Measurements from ENCODE around the gene MAN2A1. TPM values are rescaled to one million over a fixed set of nuclear protein-coding genes. Genes with fewer than 3 reads are reported as not detected.

The MAN2A1 gene
- total RNA-seq (10 to 100 TPM; 80.3 to 83.9 TPM), polyA plus RNA-seq (10 to 100 TPM; 17.5 to 20.7 (median 20.2) TPM), total RNA-seq (93.8 to 208 (median 151) reads per million in 6 experiments)

DNA sequence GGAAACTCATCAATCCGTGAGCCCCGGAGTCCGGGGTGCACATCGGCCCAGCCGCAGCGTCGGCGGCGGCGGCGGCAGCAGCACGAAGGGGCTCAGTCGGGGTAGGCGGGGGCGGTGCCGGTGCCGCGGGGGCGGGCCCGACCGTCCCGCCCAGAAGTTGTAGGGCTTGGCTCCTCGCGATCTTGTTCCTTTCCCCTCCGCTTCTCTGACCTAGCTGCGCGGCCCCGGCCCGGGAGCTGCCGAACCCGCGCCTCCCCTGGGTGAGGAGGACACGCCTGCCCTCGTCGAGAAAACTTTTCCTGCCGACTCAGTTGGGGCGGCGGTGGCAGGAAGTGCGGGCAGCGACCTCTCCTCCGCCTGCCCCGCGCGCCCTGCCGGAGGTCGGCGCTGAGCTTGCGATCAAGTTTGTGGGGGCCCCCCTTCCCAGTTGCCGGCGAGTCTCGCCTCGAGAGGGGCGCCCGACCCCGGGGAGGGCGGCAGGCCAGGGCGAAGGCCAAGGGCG is at the start of gene MAN2A1:
Gene MAN2A1, plus strand, starts transcription at position 188 of the 502 bp plus-strand sequence. CDS start 491 bp downstream, outside the sequence.
- POLR2A ChIA-PET = interaction anchor here (0.6 to 5.1 kb wide), 24 partner anchors 9 to 1308 kb away, joined by 3 to 61 read pairs (median 4); partner anchors contain the start of genes FBXL17, PJA2 and SLC25A46
- H3K27me3 Mint-ChIP-seq = no peaks in the 10 kb centered on the region
- DNase-seq (peak in 9 of 10 donors; percentile 74 to 91 (median 81)), ATAC-seq (peak; percentile 70)
- H3K4me1 Mint-ChIP-seq = peaks cover 21 to 45% (median 40%) of the 10 kb centered on the region in 4 donors
- H3K27ac Mint-ChIP-seq = peak within 1 kb of the TSS; percentile 88 to 96 (median 93)
- peak within 1 kb of the TSS; percentile 87 to 95 (median 92) for H3K4me3 Mint-ChIP-seq
- H3K9me3 Mint-ChIP-seq = peaks cover 0 to 5% (median 0%) of the 10 kb centered on the region in 9 donors
- H3K36me3 Mint-ChIP-seq = no peaks in the 10 kb centered on the region

- POLR2A ChIA-PET = no interaction called here
Measured at GRCh38 chr5:109640976-109641375, 48.8 kb upstream of the MAN2A1 start.

DNA sequence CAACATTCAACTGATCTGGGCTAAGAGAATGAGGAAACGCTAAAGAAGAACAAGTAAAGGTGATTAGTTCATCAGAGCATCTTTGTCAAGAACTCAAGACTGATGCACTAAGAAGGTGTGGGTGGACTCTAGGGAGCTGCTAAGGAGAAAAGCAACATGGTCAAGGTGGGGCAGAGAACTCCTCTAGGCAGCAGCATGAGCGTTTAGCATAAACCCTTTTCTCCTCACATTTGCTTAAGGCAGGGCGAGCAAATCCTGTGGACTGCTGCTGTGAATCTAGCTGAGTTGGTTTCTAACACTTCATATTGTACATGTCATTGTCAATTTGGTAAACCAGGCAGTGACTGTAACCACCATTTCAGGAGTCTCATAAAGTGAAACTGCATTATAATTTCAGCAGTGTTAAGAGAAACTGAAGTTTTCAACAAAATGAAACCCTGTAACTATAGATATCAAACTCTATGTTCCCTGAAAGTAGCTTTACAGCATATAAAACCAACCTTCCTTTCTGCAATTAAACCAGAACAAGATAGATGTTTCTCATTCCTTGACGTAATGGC is 45.9 kb upstream of the MAN2A1 start:
- peaks cover 0 to 2% (median 0%) of the 10 kb centered on the region in 3 donors for H3K36me3 Mint-ChIP-seq
- peaks cover 0 to 6% (median 0%) of the 10 kb centered on the region in 9 donors for H3K9me3 Mint-ChIP-seq
- ATAC-seq (no peak), DNase-seq (no peak)
- no peak overlapping the region for H3K4me3 Mint-ChIP-seq
- H3K27ac Mint-ChIP-seq = peak overlapping the region in 1 of 10 donors; percentile 5
- H3K27me3 Mint-ChIP-seq = no peaks in the 10 kb centered on the region
- no peaks in the 10 kb centered on the region for H3K4me1 Mint-ChIP-seq
- POLR2A ChIA-PET = no interaction called here

More at GRCh38 chr5:109640976-109641375, 48.8 kb upstream of the MAN2A1 start:
- peaks cover 0 to 2% (median 0%) of the 10 kb centered on the region in 3 donors for H3K36me3 Mint-ChIP-seq
- H3K27me3 Mint-ChIP-seq = no peaks in the 10 kb centered on the region
- DNase-seq (no peak), ATAC-seq (no peak)
- H3K27ac Mint-ChIP-seq = no peak overlapping the region
- H3K4me1 Mint-ChIP-seq = no peaks in the 10 kb centered on the region
- no peak overlapping the region for H3K4me3 Mint-ChIP-seq
- peaks cover 0 to 6% (median 0%) of the 10 kb centered on the region in 9 donors for H3K9me3 Mint-ChIP-seq

DNA sequence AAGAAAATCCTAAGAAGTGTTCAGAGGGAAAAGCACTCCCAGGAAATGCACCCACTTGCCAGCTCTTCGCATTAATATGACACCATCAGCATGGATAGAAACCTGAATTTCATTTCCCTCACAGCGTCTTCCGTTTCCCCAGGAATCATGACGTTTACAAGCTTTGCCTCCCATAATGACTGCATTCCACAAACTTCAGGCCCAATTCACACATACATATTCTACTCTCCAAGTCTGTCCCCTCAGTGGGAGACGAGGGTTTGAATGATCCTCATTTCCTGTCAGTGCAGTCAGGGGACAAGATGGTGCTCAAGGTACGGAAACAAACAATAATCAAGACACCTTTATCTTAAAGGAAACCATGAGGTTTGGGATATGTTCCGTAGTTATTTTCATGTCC is 44.9 kb upstream of the MAN2A1 start:
- POLR2A ChIA-PET = no interaction called here
- Mint-ChIP-seq H3K27me3 (no peaks in the 10 kb centered on the region), H3K4me1 (no peaks in the 10 kb centered on the region), H3K36me3 (peaks cover 0 to 2% (median 0%) of the 10 kb centered on the region in 3 donors), H3K9me3 (peaks cover 0 to 6% (median 0%) of the 10 kb centered on the region in 9 donors), H3K27ac (no peak overlapping the region), H3K4me3 (no peak overlapping the region)
- DNase-seq = no peak
- no peak for ATAC-seq

- Mint-ChIP-seq H3K9me3 (peaks cover 0 to 2% (median 0%) of the 10 kb centered on the region in 9 donors), H3K27me3 (no peaks in the 10 kb centered on the region), H3K27ac (no peak overlapping the region), H3K36me3 (no peaks in the 10 kb centered on the region), H3K4me1 (no peaks in the 10 kb centered on the region), H3K4me3 (no peak overlapping the region)
- POLR2A ChIA-PET = no interaction called here
- DNase-seq (no peak), ATAC-seq (no peak)
Measured at GRCh38 chr5:109645707-109646192, 44.0 kb upstream of the MAN2A1 start.

- ATAC-seq = no peak
- no peak overlapping the region for H3K27ac Mint-ChIP-seq
- H3K4me1 Mint-ChIP-seq = no peaks in the 10 kb centered on the region
- no peaks in the 10 kb centered on the region for H3K36me3 Mint-ChIP-seq
- H3K27me3 Mint-ChIP-seq = peaks cover 2 to 16% (median 3%) of the 10 kb centered on the region in 5 donors
- POLR2A ChIA-PET = no interaction called here
- no peak for DNase-seq
- H3K9me3 Mint-ChIP-seq = no peaks in the 10 kb centered on the region
- H3K4me3 Mint-ChIP-seq = no peak overlapping the region
Measured at GRCh38 chr5:109649318-109649717, 40.4 kb upstream of the MAN2A1 start.

DNA sequence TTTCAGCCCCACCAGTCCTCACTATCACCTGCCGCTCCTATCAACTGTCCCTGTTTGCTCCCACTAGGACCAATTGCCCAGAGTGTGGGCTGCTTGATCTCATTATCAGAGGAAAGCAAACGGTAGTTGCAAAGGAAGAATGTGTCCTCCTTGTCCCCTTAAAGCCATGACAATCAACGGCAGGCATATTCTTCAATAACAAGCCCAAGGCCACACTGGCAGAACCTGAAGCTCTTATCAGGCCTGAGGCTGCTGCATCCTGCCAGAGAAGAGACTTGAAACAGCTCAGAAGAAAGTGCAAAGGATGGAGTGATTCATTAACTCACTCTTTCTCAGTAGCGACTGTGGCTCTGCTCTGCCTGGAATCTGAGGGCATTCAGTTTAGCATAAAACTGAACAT is 39.2 kb upstream of the MAN2A1 start:
- no peak overlapping the region for H3K4me3 Mint-ChIP-seq
- no peak overlapping the region for H3K27ac Mint-ChIP-seq
- ATAC-seq = no peak
- no peaks in the 10 kb centered on the region for H3K36me3 Mint-ChIP-seq
- H3K9me3 Mint-ChIP-seq = no peaks in the 10 kb centered on the region
- H3K27me3 Mint-ChIP-seq = peaks cover 2 to 20% (median 3%) of the 10 kb centered on the region in 5 donors
- H3K4me1 Mint-ChIP-seq = no peaks in the 10 kb centered on the region
- POLR2A ChIA-PET = no interaction called here
- no peak for DNase-seq

DNA sequence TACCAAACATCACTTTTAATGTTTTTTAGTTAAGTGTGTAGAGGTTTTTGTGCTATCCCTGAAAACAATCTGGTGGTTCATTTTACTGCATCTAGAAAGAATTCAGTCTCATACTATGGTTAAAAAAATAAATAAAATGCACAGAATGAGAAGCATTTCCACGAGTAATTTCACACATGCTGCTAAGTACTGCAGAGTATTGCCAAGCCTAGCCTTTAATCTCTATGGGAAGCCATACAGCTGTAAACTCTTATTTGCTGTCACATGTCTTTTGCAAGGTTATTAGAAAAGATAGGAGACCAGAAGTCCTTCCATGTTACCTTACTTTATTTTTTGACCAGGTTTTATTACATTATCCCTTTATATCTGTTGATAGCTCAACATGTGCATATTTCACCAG is 37.6 kb upstream of the MAN2A1 start:
- Mint-ChIP-seq H3K9me3 (no peaks in the 10 kb centered on the region), H3K27me3 (peaks cover 3 to 25% (median 4%) of the 10 kb centered on the region in 5 donors), H3K36me3 (no peaks in the 10 kb centered on the region), H3K27ac (no peak overlapping the region), H3K4me1 (peaks cover 7 to 13% (median 12%) of the 10 kb centered on the region in 4 donors), H3K4me3 (no peak overlapping the region)
- POLR2A ChIA-PET = no interaction called here
- ATAC-seq (no peak), DNase-seq (no peak)

- Mint-ChIP-seq H3K4me3 (no peak overlapping the region), H3K36me3 (no peaks in the 10 kb centered on the region), H3K9me3 (no peaks in the 10 kb centered on the region), H3K27me3 (peaks cover 5 to 34% (median 7%) of the 10 kb centered on the region in 5 donors), H3K27ac (no peak overlapping the region), H3K4me1 (peaks cover 10 to 19% (median 17%) of the 10 kb centered on the region in 4 donors)
- DNase-seq = no peak
- POLR2A ChIA-PET = no interaction called here
- ATAC-seq = no peak
Measured at GRCh38 chr5:109653042-109653441, 36.7 kb upstream of the MAN2A1 start.

DNA sequence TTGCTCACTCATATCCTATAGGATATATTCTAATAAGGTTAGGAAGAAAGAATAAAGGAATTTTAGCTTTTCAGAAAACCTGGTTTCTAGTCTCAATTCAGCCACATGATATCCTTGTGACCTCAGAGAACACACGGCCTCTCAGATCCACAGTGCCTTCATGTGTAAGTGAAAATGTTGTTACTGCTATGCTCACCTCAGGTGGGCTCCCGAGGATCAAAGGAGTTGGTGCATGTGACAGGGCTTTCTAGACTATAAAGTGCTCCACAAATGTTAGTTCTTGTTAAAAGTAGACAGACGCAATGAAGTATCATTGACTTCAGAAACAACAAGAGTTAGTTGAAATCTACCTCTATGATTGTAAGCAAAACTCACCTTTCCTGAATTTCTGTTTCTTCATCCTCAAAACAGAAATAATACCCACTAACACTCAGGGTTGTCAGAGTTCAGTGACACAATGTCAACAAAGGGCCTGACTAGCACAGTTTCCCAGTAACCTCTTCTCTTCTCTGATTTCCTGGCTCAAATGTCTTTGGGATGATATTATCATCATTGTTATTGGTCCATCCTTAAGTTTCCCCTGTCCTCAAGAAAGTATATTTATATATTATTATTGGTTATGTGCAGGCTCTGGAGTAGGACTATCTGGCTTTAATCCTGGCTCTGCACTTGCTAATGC is 36.0 kb upstream of the MAN2A1 start:
- Mint-ChIP-seq H3K27me3 (peaks cover 5 to 39% (median 10%) of the 10 kb centered on the region in 5 donors), H3K4me3 (no peak overlapping the region), H3K9me3 (no peaks in the 10 kb centered on the region), H3K27ac (no peak overlapping the region), H3K4me1 (peaks cover 10 to 19% (median 17%) of the 10 kb centered on the region in 4 donors), H3K36me3 (no peaks in the 10 kb centered on the region)
- POLR2A ChIA-PET = no interaction called here
- ATAC-seq = no peak
- DNase-seq = no peak

DNA sequence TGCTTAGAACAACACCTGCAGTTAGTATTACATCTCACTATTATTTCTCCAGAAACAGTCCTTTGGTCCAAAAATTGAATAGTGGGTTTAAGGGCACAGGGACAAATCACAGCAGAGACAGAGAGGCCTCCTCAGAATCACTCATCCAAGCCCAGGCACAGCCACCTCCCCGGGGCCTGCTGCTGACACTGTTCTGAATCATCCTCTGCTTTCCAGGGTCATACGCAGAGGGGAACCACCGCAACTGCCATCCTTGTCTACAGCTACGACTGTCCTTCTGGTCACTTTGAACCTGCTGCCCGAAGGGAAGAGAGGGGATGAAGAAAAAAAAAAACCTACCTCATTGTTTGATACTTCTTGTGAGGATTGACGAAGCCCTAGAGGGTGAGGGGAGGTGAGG is 35.3 kb upstream of the MAN2A1 start:
- no peaks in the 10 kb centered on the region for H3K36me3 Mint-ChIP-seq
- no peak overlapping the region for H3K4me3 Mint-ChIP-seq
- no peaks in the 10 kb centered on the region for H3K9me3 Mint-ChIP-seq
- H3K27me3 Mint-ChIP-seq = peaks cover 5 to 39% (median 10%) of the 10 kb centered on the region in 5 donors
- POLR2A ChIA-PET = no interaction called here
- H3K27ac Mint-ChIP-seq = no peak overlapping the region
- ATAC-seq = no peak
- peaks cover 10 to 19% (median 17%) of the 10 kb centered on the region in 4 donors for H3K4me1 Mint-ChIP-seq
- no peak for DNase-seq

DNA sequence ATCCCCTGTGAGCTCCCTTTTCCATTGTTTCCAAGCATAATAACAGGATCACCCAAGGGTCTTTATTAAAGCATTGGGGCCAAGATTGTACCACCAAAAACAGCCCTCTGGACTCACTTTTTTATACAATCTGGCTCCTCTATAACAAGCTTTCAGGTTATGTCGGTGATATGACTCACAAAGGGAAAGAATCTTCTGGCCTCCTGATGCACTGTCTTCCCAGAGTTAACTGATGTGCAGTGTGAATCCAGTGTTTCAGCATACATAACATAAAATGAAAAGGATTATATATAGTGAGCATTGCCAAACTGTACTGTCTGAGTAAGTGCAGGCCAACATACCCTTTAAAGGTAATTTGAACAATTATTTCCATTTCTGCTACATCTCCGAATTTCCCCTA is 33.9 kb upstream of the MAN2A1 start:
- DNase-seq (no peak), ATAC-seq (no peak)
- H3K36me3 Mint-ChIP-seq = no peaks in the 10 kb centered on the region
- H3K4me1 Mint-ChIP-seq = peaks cover 10 to 19% (median 17%) of the 10 kb centered on the region in 4 donors
- POLR2A ChIA-PET = no interaction called here
- H3K27ac Mint-ChIP-seq = no peak overlapping the region
- no peaks in the 10 kb centered on the region for H3K9me3 Mint-ChIP-seq
- peaks cover 5 to 39% (median 10%) of the 10 kb centered on the region in 5 donors for H3K27me3 Mint-ChIP-seq
- no peak overlapping the region for H3K4me3 Mint-ChIP-seq

DNA sequence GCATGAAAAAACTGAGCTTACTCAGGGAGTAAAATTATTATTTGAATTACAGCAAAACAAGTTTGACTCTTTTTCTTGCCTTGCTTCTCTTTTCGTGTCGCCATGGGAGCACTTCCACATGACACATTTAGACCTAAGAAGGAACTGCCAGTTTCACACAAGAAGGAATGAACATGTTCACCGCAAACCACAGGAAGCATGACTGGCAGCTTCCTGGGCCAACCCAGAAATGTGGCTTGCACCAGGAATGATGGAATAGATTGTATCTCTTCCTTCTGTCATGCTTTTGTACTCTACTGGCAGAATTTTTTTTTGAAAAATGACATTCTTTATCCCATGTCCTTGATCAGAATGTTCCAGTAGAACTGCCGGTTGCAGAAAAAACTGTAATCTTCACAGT is 32.9 kb upstream of the MAN2A1 start:
- H3K9me3 Mint-ChIP-seq = no peaks in the 10 kb centered on the region

More for the DNA sequence above, 32.9 kb upstream of the MAN2A1 start:
- ATAC-seq (peak; percentile 41 to 59), DNase-seq (peak in 9 of 10 donors; percentile 7 to 66 (median 30))
- H3K27me3 Mint-ChIP-seq = peaks cover 5 to 39% (median 10%) of the 10 kb centered on the region in 5 donors
- peak overlapping the region in 2 of 10 donors; percentile 21 to 26 for H3K27ac Mint-ChIP-seq
- POLR2A ChIA-PET = no interaction called here
- H3K36me3 Mint-ChIP-seq = no peaks in the 10 kb centered on the region
- peak overlapping the region in 7 of 10 donors; percentile 2 to 42 (median 11) for H3K4me3 Mint-ChIP-seq
- peaks cover 10 to 19% (median 17%) of the 10 kb centered on the region in 4 donors for H3K4me1 Mint-ChIP-seq

All from naive thymus-derived CD8-positive, alpha-beta T cell (primary cell).